Neutrophil (primary cell): ENCODE measurements around the gene BANK1.

Experiments
- H3K27ac ChIP-seq: fragments of 200-600 bp; sonication (generic); 2 replicates; pipeline ENCODE4 v1.5.1; 2016; ENCODE audit warnings: mild to moderate bottlenecking, moderate library complexity
- H3K27me3 ChIP-seq: fragments of 200-600 bp; sonication (generic); 2 replicates; pipeline ENCODE4 v1.6.0; 2016; ENCODE audit warnings: mild to moderate bottlenecking
- H3K36me3 ChIP-seq: fragments of 200-600 bp; sonication (generic); 2 replicates; pipeline ENCODE4 v1.5.1; 2017
- H3K4me1 ChIP-seq, 2 experiments: fragments of 200-600 bp in 1 of 2; sonication (generic) in 1 of 2; 1 replicate in 1 of 2; 2 replicates in 1 of 2; pipeline versions ENCODE4 v1.5.1 to v1.6.1; 2013 to 2016; ENCODE audit warnings: low read depth in 1 of 2, low read length in 1 of 2, mild to moderate bottlenecking in 1 of 2, moderate library complexity in 1 of 2; ENCODE audit not compliant: control insufficient read depth in 1 of 2, insufficient read depth in 1 of 2
- H3K4me3 ChIP-seq, 2 experiments: fragments of 200-600 bp in 1 of 2; sonication (generic) in 1 of 2; 1 replicate in 1 of 2; 2 replicates in 1 of 2; pipeline ENCODE4 v1.5.1; 2013 to 2016; ENCODE audit warnings: low read depth in 1 of 2, low read length in 1 of 2, mild to moderate bottlenecking in 1 of 2, moderate library complexity in 1 of 2
- H3K9me3 ChIP-seq: fragments of 200-600 bp; sonication (generic); 2 replicates; pipeline ENCODE4 v1.5.1; 2016
- CTCF ChIP-seq: fragments of 200-600 bp; sonication (generic); IDR thresholded peaks from 2 replicates; pipeline ENCODE4 v1.5.1; 2016; ENCODE audit warnings: antibody characterized with exemption

Gene BANK1

GRCh38 chr4:102008711-102009110 is 218.2 kb downstream of the BANK1 start:
- H3K9me3 ChIP-seq: no peaks in the 10 kb centered on the region
- H3K27me3 ChIP-seq: no peaks in the 10 kb centered on the region
- no peak overlapping the region for H3K4me3 ChIP-seq
- TF ChIP-seq CTCF: no peak
- H3K4me1 ChIP-seq: no peaks in the 10 kb centered on the region
- H3K27ac ChIP-seq: no peak overlapping the region
- no peaks in the 10 kb centered on the region for H3K36me3 ChIP-seq

- H3K36me3 ChIP-seq: no peaks in the 10 kb centered on the region
- no peaks in the 10 kb centered on the region for H3K9me3 ChIP-seq
- no peaks in the 10 kb centered on the region for H3K4me1 ChIP-seq
- H3K4me3 ChIP-seq: no peak overlapping the region
- H3K27ac ChIP-seq: no peak overlapping the region
- TF ChIP-seq CTCF: no peak
- no peaks in the 10 kb centered on the region for H3K27me3 ChIP-seq
Observed at GRCh38 chr4:102022343-102022742, 231.8 kb downstream of the BANK1 start.

GRCh38 chr4:102027961-102028360 is 237.4 kb downstream of the BANK1 start:
- Histone ChIP-seq H3K9me3 (no peaks in the 10 kb centered on the region), H3K4me3 (no peak overlapping the region), H3K36me3 (no peaks in the 10 kb centered on the region), H3K27me3 (no peaks in the 10 kb centered on the region), H3K27ac (no peak overlapping the region), H3K4me1 (no peaks in the 10 kb centered on the region)
- no peak for TF ChIP-seq CTCF

GRCh38 chr4:102031406-102031805 is 240.9 kb downstream of the BANK1 start:
- H3K9me3 ChIP-seq: no peaks in the 10 kb centered on the region
- no peaks in the 10 kb centered on the region for H3K36me3 ChIP-seq
- no peaks in the 10 kb centered on the region for H3K4me1 ChIP-seq
- TF ChIP-seq CTCF: no peak
- no peak overlapping the region for H3K27ac ChIP-seq
- H3K27me3 ChIP-seq: no peaks in the 10 kb centered on the region
- no peak overlapping the region for H3K4me3 ChIP-seq

GRCh38 chr4:102036016-102036415 is 245.5 kb downstream of the BANK1 start:
- Histone ChIP-seq H3K9me3 (no peaks in the 10 kb centered on the region), H3K36me3 (no peaks in the 10 kb centered on the region), H3K4me3 (no peak overlapping the region), H3K4me1 (no peaks in the 10 kb centered on the region), H3K27me3 (no peaks in the 10 kb centered on the region), H3K27ac (no peak overlapping the region)
- no peak for TF ChIP-seq CTCF
